ENCODE measurements around the gene ROPN1. TPM values are rescaled to one million over a fixed set of nuclear protein-coding genes. Genes with fewer than 3 reads are reported as not detected.

The ROPN1 gene
- total and polyA plus RNA-seq, 2 of the 13 experiments (the other 11 are each of a cell fraction or from before 2014, with no cell fraction given) = not detected

- TF ChIP-seq ZNF777 (CRISPR knock-in tag; IDR thresholded peaks at IDR 0.05) (peak; percentile 36; the same call in 1 of the 2 replicates), ZNF446 (CRISPR knock-in tag; IDR thresholded peaks at IDR 0.05) (peak; percentile 83; the same call in 1 of the 2 replicates), ZNF782 (CRISPR knock-in tag; IDR thresholded peaks at IDR 0.05; ENCODE audit: borderline replicate concordance) (no peak), HOXA3 (CRISPR knock-in tag; IDR thresholded peaks at IDR 0.05) (peak; percentile 77; the same call in 1 of the 2 replicates), HNF4A (CRISPR knock-in tag; IDR thresholded peaks at IDR 0.05) (no peak), ZNF749 (CRISPR knock-in tag; IDR thresholded peaks at IDR 0.05; ENCODE audit: borderline replicate concordance) (0 out of 2 replicates have a peak, but pooled peaks have one; percentile 28), MED13 (CRISPR knock-in tag; IDR thresholded peaks at IDR 0.05) (peak; percentile 66; the same call in 1 of the 2 replicates), ZFX (CRISPR knock-in tag; IDR thresholded peaks at IDR 0.05; ENCODE audit: low read depth) (peak; percentile 82), SMYD3 (CRISPR knock-in tag; IDR thresholded peaks at IDR 0.05) (peak; percentile 62; the same call in 1 of the 2 replicates), RARA (CRISPR knock-in tag; IDR thresholded peaks at IDR 0.05) (0 out of 2 replicates have a peak, but pooled peaks have one; percentile 5), ZNF788 (CRISPR knock-in tag; IDR thresholded peaks at IDR 0.05; ENCODE audit: borderline replicate concordance) (peak; percentile 76; the same call in 1 of the 2 replicates)
- TF ChIP-seq, protein P1, sequence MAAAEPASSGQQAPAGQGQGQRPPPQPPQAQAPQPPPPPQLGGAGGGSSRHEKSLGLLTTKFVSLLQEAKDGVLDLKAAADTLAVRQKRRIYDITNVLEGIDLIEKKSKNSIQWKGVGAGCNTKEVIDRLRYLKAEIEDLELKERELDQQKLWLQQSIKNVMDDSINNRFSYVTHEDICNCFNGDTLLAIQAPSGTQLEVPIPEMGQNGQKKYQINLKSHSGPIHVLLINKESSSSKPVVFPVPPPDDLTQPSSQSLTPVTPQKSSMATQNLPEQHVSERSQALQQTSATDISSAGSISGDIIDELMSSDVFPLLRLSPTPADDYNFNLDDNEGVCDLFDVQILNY (CRISPR knock-in tag; conservative IDR thresholded peaks at IDR 0.05) = 0 out of 2 replicates have a peak, but pooled peaks have one; percentile 53
- TF ChIP-seq, protein P2, sequence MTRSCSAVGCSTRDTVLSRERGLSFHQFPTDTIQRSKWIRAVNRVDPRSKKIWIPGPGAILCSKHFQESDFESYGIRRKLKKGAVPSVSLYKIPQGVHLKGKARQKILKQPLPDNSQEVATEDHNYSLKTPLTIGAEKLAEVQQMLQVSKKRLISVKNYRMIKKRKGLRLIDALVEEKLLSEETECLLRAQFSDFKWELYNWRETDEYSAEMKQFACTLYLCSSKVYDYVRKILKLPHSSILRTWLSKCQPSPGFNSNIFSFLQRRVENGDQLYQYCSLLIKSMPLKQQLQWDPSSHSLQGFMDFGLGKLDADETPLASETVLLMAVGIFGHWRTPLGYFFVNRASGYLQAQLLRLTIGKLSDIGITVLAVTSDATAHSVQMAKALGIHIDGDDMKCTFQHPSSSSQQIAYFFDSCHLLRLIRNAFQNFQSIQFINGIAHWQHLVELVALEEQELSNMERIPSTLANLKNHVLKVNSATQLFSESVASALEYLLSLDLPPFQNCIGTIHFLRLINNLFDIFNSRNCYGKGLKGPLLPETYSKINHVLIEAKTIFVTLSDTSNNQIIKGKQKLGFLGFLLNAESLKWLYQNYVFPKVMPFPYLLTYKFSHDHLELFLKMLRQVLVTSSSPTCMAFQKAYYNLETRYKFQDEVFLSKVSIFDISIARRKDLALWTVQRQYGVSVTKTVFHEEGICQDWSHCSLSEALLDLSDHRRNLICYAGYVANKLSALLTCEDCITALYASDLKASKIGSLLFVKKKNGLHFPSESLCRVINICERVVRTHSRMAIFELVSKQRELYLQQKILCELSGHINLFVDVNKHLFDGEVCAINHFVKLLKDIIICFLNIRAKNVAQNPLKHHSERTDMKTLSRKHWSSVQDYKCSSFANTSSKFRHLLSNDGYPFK (CRISPR knock-in tag; IDR thresholded peaks at IDR 0.05; ENCODE audit: borderline replicate concordance) = peak; percentile 73; the same call in 1 of the 2 replicates
- TF ChIP-seq, protein P3, sequence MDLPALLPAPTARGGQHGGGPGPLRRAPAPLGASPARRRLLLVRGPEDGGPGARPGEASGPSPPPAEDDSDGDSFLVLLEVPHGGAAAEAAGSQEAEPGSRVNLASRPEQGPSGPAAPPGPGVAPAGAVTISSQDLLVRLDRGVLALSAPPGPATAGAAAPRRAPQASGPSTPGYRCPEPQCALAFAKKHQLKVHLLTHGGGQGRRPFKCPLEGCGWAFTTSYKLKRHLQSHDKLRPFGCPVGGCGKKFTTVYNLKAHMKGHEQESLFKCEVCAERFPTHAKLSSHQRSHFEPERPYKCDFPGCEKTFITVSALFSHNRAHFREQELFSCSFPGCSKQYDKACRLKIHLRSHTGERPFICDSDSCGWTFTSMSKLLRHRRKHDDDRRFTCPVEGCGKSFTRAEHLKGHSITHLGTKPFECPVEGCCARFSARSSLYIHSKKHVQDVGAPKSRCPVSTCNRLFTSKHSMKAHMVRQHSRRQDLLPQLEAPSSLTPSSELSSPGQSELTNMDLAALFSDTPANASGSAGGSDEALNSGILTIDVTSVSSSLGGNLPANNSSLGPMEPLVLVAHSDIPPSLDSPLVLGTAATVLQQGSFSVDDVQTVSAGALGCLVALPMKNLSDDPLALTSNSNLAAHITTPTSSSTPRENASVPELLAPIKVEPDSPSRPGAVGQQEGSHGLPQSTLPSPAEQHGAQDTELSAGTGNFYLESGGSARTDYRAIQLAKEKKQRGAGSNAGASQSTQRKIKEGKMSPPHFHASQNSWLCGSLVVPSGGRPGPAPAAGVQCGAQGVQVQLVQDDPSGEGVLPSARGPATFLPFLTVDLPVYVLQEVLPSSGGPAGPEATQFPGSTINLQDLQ (CRISPR knock-in tag; IDR thresholded peaks at IDR 0.05) = peak; percentile 75; the same call in 1 of the 2 replicates
- TF ChIP-seq, protein P4, sequence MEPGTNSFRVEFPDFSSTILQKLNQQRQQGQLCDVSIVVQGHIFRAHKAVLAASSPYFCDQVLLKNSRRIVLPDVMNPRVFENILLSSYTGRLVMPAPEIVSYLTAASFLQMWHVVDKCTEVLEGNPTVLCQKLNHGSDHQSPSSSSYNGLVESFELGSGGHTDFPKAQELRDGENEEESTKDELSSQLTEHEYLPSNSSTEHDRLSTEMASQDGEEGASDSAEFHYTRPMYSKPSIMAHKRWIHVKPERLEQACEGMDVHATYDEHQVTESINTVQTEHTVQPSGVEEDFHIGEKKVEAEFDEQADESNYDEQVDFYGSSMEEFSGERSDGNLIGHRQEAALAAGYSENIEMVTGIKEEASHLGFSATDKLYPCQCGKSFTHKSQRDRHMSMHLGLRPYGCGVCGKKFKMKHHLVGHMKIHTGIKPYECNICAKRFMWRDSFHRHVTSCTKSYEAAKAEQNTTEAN (CRISPR knock-in tag; conservative IDR thresholded peaks at IDR 0.05) = peak; percentile 75; the same call in 1 of the 2 replicates
- TF ChIP-seq, protein P5, sequence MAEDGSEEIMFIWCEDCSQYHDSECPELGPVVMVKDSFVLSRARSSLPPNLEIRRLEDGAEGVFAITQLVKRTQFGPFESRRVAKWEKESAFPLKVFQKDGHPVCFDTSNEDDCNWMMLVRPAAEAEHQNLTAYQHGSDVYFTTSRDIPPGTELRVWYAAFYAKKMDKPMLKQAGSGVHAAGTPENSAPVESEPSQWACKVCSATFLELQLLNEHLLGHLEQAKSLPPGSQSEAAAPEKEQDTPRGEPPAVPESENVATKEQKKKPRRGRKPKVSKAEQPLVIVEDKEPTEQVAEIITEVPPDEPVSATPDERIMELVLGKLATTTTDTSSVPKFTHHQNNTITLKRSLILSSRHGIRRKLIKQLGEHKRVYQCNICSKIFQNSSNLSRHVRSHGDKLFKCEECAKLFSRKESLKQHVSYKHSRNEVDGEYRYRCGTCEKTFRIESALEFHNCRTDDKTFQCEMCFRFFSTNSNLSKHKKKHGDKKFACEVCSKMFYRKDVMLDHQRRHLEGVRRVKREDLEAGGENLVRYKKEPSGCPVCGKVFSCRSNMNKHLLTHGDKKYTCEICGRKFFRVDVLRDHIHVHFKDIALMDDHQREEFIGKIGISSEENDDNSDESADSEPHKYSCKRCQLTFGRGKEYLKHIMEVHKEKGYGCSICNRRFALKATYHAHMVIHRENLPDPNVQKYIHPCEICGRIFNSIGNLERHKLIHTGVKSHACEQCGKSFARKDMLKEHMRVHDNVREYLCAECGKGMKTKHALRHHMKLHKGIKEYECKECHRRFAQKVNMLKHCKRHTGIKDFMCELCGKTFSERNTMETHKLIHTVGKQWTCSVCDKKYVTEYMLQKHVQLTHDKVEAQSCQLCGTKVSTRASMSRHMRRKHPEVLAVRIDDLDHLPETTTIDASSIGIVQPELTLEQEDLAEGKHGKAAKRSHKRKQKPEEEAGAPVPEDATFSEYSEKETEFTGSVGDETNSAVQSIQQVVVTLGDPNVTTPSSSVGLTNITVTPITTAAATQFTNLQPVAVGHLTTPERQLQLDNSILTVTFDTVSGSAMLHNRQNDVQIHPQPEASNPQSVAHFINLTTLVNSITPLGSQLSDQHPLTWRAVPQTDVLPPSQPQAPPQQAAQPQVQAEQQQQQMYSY (CRISPR knock-in tag; IDR thresholded peaks at IDR 0.05) = peak; percentile 67; the same call in 1 of the 2 replicates
Observed at GRCh38 chr3:123960781-123961507, 31.0 kb downstream of the ROPN1 start, which contains the start of gene CCDC14 (continued).

Data from HepG2 (cell line).